ENCODE measurements around the gene CLRN2.
"Not testable (repeated sequence)": the region's sequence is repeated elsewhere in the genome, so short reads cannot be mapped to it uniquely, and the experiment has no call there.

CLRN2 gene

GRCh38 chr4:17575177-17575576 is 60.2 kb downstream of the CLRN2 start:
- H3K27ac ChIP-seq, H3K4me3 ChIP-seq: not testable (repeated sequence)
